ENCODE data around the gene ALDH1A2. TPM values are rescaled to one million over a fixed set of nuclear protein-coding genes. Genes with fewer than 3 reads are reported as not detected.
"Not testable (repeated sequence)": the region's sequence is repeated elsewhere in the genome, so short reads cannot be mapped to it uniquely, and the experiment has no call there.

ALDH1A2 gene
- total and polyA plus RNA-seq, 4 donors = 23.4 to 78.6 (median 26.2) TPM

DNA sequence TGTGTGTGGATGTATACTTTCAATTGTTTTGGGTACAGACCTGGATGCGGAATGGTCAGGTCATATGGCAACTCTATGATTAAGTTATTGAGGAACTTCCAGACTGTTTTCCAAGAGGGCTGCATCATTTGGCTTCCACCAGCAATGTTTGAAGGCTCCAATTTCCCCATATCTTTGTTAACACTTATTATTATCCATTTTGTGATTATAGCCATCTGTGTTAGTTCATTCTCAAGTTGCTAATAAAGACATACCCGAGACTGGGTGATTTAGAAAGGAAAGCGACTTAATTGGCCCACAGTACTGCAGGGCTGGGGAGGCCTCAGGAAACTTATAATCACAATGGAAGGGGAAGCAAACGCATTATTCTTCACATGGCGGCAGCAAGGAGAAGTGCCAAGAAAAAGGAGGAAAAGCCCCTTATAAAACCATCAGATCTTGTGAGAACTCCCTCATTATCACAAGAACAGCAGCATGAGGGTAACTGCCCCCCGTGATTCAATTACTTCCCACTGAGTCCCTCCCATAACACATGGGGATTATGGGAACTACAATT lies 31.1 kb upstream of the ALDH1A2 start:
- no CpG with 5 or more reads among the region's 6 CpGs for WGBS (ENCODE audit: insufficient coverage)
- H3K36me3 ChIP-seq (ENCODE audit: control insufficient read depth, insufficient read depth, low read length) = no peaks in the 10 kb centered on the region
- H3K4me1 ChIP-seq (ENCODE audit: control insufficient read depth, insufficient read depth, low read length) = no peaks in the 10 kb centered on the region
- no peak overlapping the region for H3K4me3 ChIP-seq (ENCODE audit: low read depth, low read length)
- H3K9me3 ChIP-seq (ENCODE audit: control insufficient read depth, insufficient read depth, low read length) = no peaks in the 10 kb centered on the region
- no peaks in the 10 kb centered on the region for H3K27me3 ChIP-seq (ENCODE audit: control insufficient read depth, insufficient read depth, low read length)
- no peak overlapping the region for H3K27ac ChIP-seq (ENCODE audit: low read depth, low read length)
- no peak for DNase-seq (ENCODE audit: low read depth in 4 of 6, low spot score in 6 of 6)

DNA sequence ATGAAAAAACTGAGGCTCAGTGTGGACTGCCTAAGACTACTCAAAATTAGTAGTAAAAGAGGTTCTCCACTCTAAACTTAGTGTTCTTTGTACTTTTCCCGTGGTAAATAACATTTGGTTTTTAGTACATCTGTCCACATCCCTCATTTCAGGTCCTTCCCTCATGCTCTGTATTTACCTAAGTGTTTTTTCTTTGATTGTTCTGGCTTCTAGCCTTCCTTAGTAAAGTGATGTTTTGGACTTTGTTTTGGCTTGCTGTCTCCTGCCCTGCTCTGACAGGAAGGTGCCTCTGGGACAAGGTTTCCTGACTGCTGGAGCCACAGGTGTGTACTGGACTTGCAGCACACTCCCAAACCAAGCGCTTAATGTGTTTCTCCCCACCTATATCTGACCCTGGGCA lies 29.9 kb upstream of the ALDH1A2 start:
- Histone ChIP-seq H3K9me3 (ENCODE audit: control insufficient read depth, insufficient read depth, low read length) (no peaks in the 10 kb centered on the region), H3K36me3 (ENCODE audit: control insufficient read depth, insufficient read depth, low read length) (no peaks in the 10 kb centered on the region), H3K27ac (ENCODE audit: low read depth, low read length) (no peak overlapping the region), H3K4me1 (ENCODE audit: control insufficient read depth, insufficient read depth, low read length) (no peaks in the 10 kb centered on the region), H3K4me3 (ENCODE audit: low read depth, low read length) (no peak overlapping the region), H3K27me3 (ENCODE audit: control insufficient read depth, insufficient read depth, low read length) (no peaks in the 10 kb centered on the region)
- 80% methylated on average over 1 of the region's 2 CpGs for WGBS (ENCODE audit: insufficient coverage)
- no peak for DNase-seq (ENCODE audit: low read depth in 4 of 6, low spot score in 6 of 6)

DNA sequence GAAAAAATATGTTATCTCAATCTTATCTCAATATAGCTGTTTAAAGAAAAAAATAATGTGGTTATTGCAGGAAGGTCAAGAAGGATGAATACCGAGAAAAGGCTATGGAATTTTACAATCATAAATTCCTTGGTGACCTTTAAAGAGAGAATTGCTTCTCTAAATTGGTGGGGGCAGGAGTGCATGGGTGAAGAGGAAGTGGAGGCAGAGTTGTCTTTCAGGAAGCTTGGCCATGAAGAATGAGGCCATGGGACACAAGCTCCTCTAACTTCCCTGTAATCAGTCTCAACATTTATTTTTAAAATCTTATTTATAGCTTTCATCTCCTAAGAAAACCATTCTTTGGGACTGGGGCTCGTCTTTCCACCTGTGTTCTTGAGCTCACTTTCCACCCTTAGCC lies 22.4 kb upstream of the ALDH1A2 start:
- H3K4me3 ChIP-seq (ENCODE audit: low read depth, low read length) = no peak overlapping the region
- no peak overlapping the region for H3K27ac ChIP-seq (ENCODE audit: low read depth, low read length)
- no peak for DNase-seq (ENCODE audit: low read depth in 4 of 6, low spot score in 6 of 6)
- no peaks in the 10 kb centered on the region for H3K4me1 ChIP-seq (ENCODE audit: control insufficient read depth, insufficient read depth, low read length)
- WGBS (ENCODE audit: insufficient coverage) = no CpG with 5 or more reads among the region's 2 CpGs
- no peaks in the 10 kb centered on the region for H3K27me3 ChIP-seq (ENCODE audit: control insufficient read depth, insufficient read depth, low read length)
- H3K9me3 ChIP-seq (ENCODE audit: control insufficient read depth, insufficient read depth, low read length) = no peaks in the 10 kb centered on the region
- no peaks in the 10 kb centered on the region for H3K36me3 ChIP-seq (ENCODE audit: control insufficient read depth, insufficient read depth, low read length)

DNA sequence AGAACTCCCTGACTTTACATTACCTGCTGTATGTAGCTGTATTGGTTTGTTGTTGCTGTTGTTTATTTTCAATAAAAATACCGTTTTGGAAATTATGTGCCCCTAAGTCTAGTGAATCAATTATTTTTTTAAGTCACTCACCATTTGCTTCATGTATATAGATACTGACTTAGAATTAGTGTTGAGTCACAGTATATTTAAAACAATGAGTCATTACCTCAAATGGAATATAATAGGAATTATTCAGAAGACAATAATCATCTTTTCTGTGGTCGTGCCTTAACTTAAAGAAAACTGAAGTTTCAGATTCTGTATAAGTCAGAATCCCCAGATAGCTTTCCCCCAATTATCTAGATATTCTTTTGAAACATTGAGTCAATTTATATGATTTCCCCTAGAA lies 21.0 kb upstream of the ALDH1A2 start:
- no peaks in the 10 kb centered on the region for H3K9me3 ChIP-seq (ENCODE audit: control insufficient read depth, insufficient read depth, low read length)
- no peak overlapping the region for H3K4me3 ChIP-seq (ENCODE audit: low read depth, low read length)
- no peak for DNase-seq (ENCODE audit: low read depth in 4 of 6, low spot score in 6 of 6)
- WGBS (ENCODE audit: insufficient coverage) = no CpG with 5 or more reads among the region's 2 CpGs
- no peaks in the 10 kb centered on the region for H3K4me1 ChIP-seq (ENCODE audit: control insufficient read depth, insufficient read depth, low read length)
- H3K27me3 ChIP-seq (ENCODE audit: control insufficient read depth, insufficient read depth, low read length) = no peaks in the 10 kb centered on the region
- H3K27ac ChIP-seq (ENCODE audit: low read depth, low read length) = no peak overlapping the region
- H3K36me3 ChIP-seq (ENCODE audit: control insufficient read depth, insufficient read depth, low read length) = no peaks in the 10 kb centered on the region

DNA sequence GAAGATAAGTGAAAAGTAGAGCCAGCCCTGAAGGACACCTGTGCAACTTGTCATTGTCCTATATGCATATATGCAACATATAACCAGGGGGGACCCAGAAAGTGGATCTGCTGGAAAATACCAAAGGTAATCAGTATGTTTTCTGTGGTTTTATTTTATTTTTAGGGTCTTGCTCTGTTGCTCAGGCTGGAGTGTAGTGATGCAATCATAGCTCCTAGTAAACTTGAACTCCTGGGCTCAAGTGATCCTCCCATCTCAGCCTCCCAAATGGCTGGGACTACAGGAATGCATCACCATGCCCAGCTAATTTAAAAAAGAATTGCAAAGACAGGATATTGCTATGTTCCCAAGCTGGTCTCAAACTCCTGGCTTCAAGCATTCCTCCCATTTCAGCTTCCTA lies 18.0 kb upstream of the ALDH1A2 start:
- Histone ChIP-seq H3K27me3 (ENCODE audit: control insufficient read depth, insufficient read depth, low read length) (no peaks in the 10 kb centered on the region), H3K9me3 (ENCODE audit: control insufficient read depth, insufficient read depth, low read length) (no peaks in the 10 kb centered on the region), H3K36me3 (ENCODE audit: control insufficient read depth, insufficient read depth, low read length) (no peaks in the 10 kb centered on the region), H3K4me3 (ENCODE audit: low read depth, low read length) (no peak overlapping the region), H3K27ac (ENCODE audit: low read depth, low read length) (no peak overlapping the region), H3K4me1 (ENCODE audit: control insufficient read depth, insufficient read depth, low read length) (no peaks in the 10 kb centered on the region)
- DNase-seq (ENCODE audit: low read depth in 4 of 6, low spot score in 6 of 6) = no peak

DNA sequence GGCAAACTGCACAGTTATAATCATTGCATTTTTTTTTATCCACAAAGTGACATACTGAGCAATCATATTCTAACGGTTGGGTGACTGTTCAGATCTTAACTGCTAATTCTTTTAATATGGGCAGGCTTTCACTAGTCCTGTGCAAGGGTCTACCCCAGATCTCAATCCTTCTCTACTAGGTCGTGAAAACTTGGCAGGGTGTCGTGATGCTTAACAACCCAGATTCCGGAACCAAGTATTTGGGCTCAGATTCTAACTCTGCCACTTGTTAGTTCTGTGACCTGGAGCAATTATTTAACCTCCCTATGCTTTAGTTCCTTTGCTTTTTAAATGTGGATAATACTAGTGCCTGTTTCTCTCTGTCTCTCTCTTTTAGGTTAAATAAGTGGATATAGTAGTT lies 16.4 kb upstream of the ALDH1A2 start:
- 94% methylated on average over 4 of the region's 4 CpGs for WGBS (ENCODE audit: insufficient coverage)
- no peak overlapping the region for H3K27ac ChIP-seq (ENCODE audit: low read depth, low read length)

DNA sequence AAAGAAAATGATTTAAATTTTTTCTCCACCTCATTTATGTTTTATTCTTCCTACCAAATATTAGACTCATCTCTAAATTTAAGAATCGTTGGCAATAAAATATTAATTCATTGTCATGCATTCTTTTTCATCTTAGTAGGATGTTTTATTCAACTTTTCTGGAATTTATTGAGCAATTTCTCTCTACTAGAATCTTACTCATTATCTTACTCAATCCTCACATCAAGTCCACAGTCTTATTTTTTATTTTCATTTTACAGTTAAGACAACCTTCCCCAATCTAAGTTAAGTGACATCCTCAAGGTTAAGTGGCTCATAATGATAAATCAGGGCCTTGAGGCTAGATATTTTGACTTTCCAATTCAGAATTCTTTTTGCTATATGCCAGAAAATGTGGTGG lies 15.9 kb upstream of the ALDH1A2 start:
- H3K36me3 ChIP-seq (ENCODE audit: control insufficient read depth, insufficient read depth, low read length) = no peaks in the 10 kb centered on the region
- H3K4me3 ChIP-seq (ENCODE audit: low read depth, low read length) = no peak overlapping the region
- no peaks in the 10 kb centered on the region for H3K4me1 ChIP-seq (ENCODE audit: control insufficient read depth, insufficient read depth, low read length)
- H3K9me3 ChIP-seq (ENCODE audit: control insufficient read depth, insufficient read depth, low read length) = no peaks in the 10 kb centered on the region
- WGBS (ENCODE audit: insufficient coverage) = no CpG with 5 or more reads among the region's 1 CpG
- H3K27me3 ChIP-seq (ENCODE audit: control insufficient read depth, insufficient read depth, low read length) = no peaks in the 10 kb centered on the region
- H3K27ac ChIP-seq (ENCODE audit: low read depth, low read length) = no peak overlapping the region
- DNase-seq (ENCODE audit: low read depth in 4 of 6, low spot score in 6 of 6) = no peak

More for the DNA sequence above, 16.4 kb upstream of the ALDH1A2 start:
- Histone ChIP-seq H3K36me3 (ENCODE audit: control insufficient read depth, insufficient read depth, low read length) (no peaks in the 10 kb centered on the region), H3K4me1 (ENCODE audit: control insufficient read depth, insufficient read depth, low read length) (no peaks in the 10 kb centered on the region), H3K9me3 (ENCODE audit: control insufficient read depth, insufficient read depth, low read length) (no peaks in the 10 kb centered on the region), H3K4me3 (ENCODE audit: low read depth, low read length) (no peak overlapping the region), H3K27me3 (ENCODE audit: control insufficient read depth, insufficient read depth, low read length) (no peaks in the 10 kb centered on the region)
- no peak for DNase-seq (ENCODE audit: low read depth in 4 of 6, low spot score in 6 of 6)

DNA sequence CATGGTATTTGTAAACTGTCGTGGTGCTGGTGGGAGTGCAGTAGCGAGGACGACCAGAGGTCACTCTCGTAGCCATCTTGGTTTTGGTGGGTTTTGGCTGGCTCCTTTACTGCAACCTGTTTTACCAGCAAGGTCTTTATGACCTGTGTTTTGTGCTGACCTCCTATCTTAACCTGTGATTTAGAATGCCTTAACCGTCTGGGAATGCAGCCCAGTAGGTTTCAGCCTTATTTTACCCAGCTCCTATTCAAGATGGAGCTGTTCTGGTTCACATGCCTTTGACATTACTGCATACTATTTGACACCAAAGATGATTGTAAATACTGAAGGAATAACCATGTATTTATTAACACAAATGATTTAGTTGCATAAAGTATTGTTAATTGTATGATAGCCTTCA lies 15.4 kb upstream of the ALDH1A2 start:
- not testable (repeated sequence) for H3K27me3 ChIP-seq (ENCODE audit: control insufficient read depth, insufficient read depth, low read length); H3K4me1 ChIP-seq (ENCODE audit: control insufficient read depth, insufficient read depth, low read length); H3K4me3 ChIP-seq (ENCODE audit: low read depth, low read length); H3K9me3 ChIP-seq (ENCODE audit: control insufficient read depth, insufficient read depth, low read length); H3K27ac ChIP-seq (ENCODE audit: low read depth, low read length); H3K36me3 ChIP-seq (ENCODE audit: control insufficient read depth, insufficient read depth, low read length); DNase-seq (ENCODE audit: low read depth in 4 of 6, low spot score in 6 of 6)
- WGBS (ENCODE audit: insufficient coverage) = 100% methylated on average over 3 of the region's 5 CpGs

DNA sequence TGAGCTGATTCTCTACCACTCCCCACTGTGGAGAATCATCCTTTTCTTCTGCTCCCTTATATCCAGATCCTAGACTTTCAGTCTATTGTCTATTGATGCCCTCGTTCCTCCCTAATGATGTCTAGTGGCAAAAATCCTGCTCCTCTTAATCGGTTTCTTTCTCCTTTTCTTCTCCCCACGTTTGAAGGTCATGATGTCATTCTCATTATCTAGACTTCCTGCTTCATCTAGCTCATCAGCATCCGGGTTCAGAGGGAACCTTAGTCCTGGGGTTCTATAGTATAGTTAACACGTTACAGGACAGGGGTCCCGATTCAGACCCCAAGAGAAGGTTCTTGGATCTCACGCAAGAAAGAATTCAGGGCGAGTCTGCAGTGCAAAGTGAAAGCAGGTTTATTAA lies 14.9 kb upstream of the ALDH1A2 start:
- Histone ChIP-seq H3K27me3 (ENCODE audit: control insufficient read depth, insufficient read depth, low read length) (no peaks in the 10 kb centered on the region), H3K4me1 (ENCODE audit: control insufficient read depth, insufficient read depth, low read length) (no peaks in the 10 kb centered on the region), H3K9me3 (ENCODE audit: control insufficient read depth, insufficient read depth, low read length) (no peaks in the 10 kb centered on the region), H3K4me3 (ENCODE audit: low read depth, low read length) (no peak overlapping the region), H3K27ac (ENCODE audit: low read depth, low read length) (no peak overlapping the region), H3K36me3 (ENCODE audit: control insufficient read depth, insufficient read depth, low read length) (no peaks in the 10 kb centered on the region)
- DNase-seq (ENCODE audit: low read depth in 4 of 6, low spot score in 6 of 6) = no peak
- WGBS (ENCODE audit: insufficient coverage) = 83% methylated on average over 4 of the region's 8 CpGs

DNA sequence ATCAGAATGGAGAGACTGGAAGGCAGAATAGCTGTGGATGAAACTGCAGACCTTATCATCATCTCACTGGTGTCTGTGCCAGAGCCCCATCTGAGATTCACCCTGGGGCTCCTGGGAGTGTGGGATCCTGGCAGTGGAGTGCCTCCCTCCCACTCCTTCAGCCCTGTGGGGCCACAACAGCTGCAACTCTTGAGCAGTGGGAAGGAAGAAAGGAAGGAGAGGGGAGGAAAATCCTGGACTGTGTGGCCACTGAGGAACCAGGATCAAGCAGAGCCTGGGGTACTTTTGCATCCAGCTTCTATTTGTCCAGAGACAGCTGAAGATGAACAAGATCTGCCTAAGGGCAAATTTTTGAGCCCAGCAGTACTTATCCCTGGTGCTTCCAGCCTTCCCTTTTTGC lies 13.1 kb upstream of the ALDH1A2 start:
- H3K4me1 ChIP-seq (ENCODE audit: control insufficient read depth, insufficient read depth, low read length) = no peaks in the 10 kb centered on the region
- no peaks in the 10 kb centered on the region for H3K27me3 ChIP-seq (ENCODE audit: control insufficient read depth, insufficient read depth, low read length)
- H3K9me3 ChIP-seq (ENCODE audit: control insufficient read depth, insufficient read depth, low read length) = no peaks in the 10 kb centered on the region
- no peak overlapping the region for H3K27ac ChIP-seq (ENCODE audit: low read depth, low read length)
- no peak overlapping the region for H3K4me3 ChIP-seq (ENCODE audit: low read depth, low read length)
- no peak for DNase-seq (ENCODE audit: low read depth in 4 of 6, low spot score in 6 of 6)
- H3K36me3 ChIP-seq (ENCODE audit: control insufficient read depth, insufficient read depth, low read length) = no peaks in the 10 kb centered on the region
